Measurements from ENCODE around the gene GPRASP2.

Gene GPRASP2

DNA sequence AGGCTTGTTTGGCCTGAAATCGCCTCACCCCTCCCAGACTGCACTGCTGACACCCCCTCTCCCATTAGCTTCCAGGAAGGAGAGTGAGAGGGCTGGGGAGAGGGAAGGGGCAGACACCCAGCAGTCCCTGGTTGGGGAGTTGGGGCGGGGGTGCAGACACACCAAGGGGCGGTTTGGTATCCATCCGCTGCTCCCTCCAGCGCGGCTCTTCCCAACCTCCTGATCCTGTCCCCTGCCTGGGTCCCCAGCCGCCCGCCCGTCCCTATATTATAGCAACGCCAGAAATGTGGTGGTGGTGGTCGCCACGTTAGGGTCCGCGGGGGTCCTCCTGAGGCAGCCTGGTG is 33.2 kb downstream of the GPRASP2 start:
- no peak for DNase-seq (ENCODE audit: low read depth)

DNA sequence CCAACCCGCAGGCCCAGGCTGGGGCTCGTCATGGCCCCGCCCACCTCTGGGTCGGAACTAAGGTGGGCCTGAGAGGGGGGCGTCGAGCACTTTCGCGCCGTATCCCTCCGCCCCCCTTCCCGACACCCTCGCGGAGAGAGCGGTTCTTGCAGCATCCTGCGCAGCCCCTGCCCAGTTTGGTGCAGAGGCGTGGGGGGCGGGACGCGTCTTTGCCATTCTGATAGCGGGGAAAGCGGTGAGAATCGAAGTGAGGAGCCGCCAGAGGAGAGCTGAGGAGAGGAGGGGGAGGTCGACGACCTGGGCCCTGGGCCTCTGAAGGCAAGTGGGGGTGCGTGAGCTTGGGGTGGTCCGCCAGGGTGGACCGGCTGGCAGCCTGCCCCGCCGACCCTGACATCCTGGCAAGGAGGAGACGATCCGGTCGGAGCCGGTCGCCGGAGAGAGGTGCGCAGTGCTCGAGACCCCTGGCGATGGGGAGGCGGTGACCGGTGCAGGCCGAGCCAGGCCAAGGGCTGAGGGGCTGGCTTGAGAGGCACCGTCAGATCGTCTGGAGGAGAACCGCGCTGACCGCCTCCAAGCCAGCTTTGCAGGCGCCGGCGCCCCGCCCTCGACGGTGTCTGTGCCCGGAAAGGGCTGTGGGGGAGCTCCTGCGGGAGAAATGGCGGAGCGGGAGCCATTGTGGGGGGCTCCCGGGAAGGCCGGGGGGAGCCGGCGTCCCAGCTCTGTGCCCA is 33.8 kb downstream of the GPRASP2 start:
- DNase-seq (ENCODE audit: low read depth): peak; percentile 1

DNA sequence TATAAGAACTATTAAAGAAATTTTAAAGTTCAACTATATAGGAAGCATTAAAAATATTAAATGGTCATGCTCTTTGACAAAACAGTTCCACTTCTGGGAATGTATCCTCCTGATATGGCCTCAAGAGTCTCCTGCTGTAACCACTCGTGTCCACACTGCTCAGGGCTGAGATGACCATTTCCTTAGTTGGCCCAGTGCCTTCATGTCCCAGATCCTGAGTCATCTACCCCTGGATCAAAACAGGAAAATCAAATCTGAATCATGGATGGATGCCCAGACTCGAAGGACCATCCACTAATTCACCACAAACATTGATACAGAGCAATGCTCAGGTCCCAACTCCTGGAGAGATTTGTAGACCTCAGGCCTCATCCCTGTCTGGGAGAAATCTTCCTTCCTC is 53.0 kb downstream of the GPRASP2 start:
- no peak for DNase-seq (ENCODE audit: low read depth)

DNA sequence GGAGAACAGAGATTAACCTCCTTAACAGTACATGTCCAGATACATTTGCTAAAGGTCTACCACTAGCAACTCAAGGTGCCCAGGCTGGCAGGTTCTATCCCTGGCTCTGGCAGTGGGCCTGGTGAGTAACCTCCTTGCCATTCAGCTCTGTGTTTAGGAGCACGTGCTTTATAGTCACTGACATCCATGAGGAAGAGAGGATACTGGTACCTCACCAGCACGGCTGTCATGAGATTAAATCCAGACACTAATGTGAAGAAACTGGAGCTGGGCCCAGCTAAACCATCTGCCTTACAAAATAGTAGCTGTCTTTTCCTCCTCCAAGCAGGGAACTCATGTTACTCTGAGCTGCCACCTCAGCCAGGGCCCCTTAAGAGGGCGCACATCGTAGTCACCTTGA is 53.6 kb downstream of the GPRASP2 start:
- no peak for DNase-seq (ENCODE audit: low read depth)

DNA sequence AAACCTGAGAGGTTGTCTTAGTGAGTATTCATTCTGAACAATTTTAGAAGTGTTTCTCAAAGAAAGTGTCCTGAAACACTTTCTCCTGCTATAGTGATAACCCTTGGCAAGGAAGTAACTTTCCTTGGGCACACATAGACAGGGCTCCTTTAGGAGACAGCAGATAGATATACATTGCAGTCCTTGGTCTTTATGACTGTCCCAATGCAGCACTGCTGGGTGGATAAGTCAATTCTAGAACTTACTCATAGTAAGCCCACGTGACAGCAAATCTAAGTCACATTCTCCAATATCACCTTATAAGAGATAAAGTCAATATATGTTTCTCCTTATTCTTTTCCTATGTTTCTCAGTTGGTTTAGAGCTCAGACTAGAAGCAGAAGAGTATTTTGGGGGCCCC is 55.0 kb downstream of the GPRASP2 start:
- DNase-seq (ENCODE audit: low read depth): no peak

All from activated T-cell treated with anti-CD3 and anti-CD28 coated beads for 1 hour (primary cell).